GM23338 (cell line): Measurements from ENCODE around the gene GTF2H1.

Experiments
- EZH2 ChIP-seq: fragments of 200-600 bp; sonication (generic); IDR thresholded peaks from one replicate; pipeline ENCODE4 v1.8.0; 2017; ENCODE audit warnings: antibody characterized with exemption, mild to moderate bottlenecking, low read depth; ENCODE audit not compliant: unreplicated experiment
- NANOG ChIP-seq: IDR thresholded peaks from 2 replicates; pipeline ENCODE4 v1.6.1; 2016; ENCODE audit warnings: antibody characterized with exemption, borderline replicate concordance
- REST ChIP-seq: IDR thresholded peaks from one replicate; pipeline ENCODE4 v1.6.1; 2018; ENCODE audit warnings: antibody characterized with exemption; ENCODE audit not compliant: unreplicated experiment
- ZNF331 ChIP-seq: fragments of 250-450 bp; sonication (Bioruptor Pico); IDR thresholded peaks from 2 replicates; pipeline ENCODE4 v1.5.0; 2020; ENCODE audit warnings: low read depth, mild to moderate bottlenecking, moderate library complexity
- TF ChIP-seq, protein P1 (sequence below), 2 experiments: fragments of 200-600 bp in 1 of 2; sonication (generic) in 1 of 2; conservative IDR thresholded peaks; 2 replicates each; pipeline versions ENCODE4 v1.5.1 to v1.6.1; 2016 to 2017; ENCODE audit warnings: antibody characterized with exemption in 2 of 2, low read depth in 2 of 2, mild to moderate bottlenecking in 2 of 2, moderate library complexity in 1 of 2
- TF ChIP-seq, protein P2 (sequence below): fragments of 250-450 bp; sonication (Bioruptor Pico); IDR thresholded peaks from 2 replicates; pipeline ENCODE4 v1.5.0; 2020; ENCODE audit warnings: mild to moderate bottlenecking, moderate library complexity

DNA sequence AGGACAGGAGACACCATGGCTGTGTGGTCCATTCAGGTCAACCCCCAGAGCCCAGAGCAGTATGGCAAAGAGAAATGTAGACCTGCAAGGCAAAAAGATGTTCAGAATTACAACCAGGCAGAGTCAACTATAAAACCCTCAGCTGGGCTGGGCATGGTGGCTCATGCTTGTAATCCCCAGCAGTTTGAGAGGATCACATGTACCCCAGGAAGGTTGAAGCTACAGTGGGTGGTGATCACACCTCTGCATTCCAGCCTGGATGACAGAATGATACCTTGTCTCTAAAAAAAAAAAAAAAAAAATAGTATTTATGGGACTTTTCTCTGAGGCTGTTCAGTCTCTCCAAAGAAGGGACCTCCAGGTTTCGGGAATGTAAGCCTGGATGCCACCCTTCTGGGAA lies 53.6 kb downstream of the GTF2H1 start:
- TF ChIP-seq, protein P1, sequence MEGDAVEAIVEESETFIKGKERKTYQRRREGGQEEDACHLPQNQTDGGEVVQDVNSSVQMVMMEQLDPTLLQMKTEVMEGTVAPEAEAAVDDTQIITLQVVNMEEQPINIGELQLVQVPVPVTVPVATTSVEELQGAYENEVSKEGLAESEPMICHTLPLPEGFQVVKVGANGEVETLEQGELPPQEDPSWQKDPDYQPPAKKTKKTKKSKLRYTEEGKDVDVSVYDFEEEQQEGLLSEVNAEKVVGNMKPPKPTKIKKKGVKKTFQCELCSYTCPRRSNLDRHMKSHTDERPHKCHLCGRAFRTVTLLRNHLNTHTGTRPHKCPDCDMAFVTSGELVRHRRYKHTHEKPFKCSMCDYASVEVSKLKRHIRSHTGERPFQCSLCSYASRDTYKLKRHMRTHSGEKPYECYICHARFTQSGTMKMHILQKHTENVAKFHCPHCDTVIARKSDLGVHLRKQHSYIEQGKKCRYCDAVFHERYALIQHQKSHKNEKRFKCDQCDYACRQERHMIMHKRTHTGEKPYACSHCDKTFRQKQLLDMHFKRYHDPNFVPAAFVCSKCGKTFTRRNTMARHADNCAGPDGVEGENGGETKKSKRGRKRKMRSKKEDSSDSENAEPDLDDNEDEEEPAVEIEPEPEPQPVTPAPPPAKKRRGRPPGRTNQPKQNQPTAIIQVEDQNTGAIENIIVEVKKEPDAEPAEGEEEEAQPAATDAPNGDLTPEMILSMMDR (conservative IDR thresholded peaks at IDR 0.05; ENCODE audit: low read depth in 2 of 2), result no peak
- TF ChIP-seq NANOG (no peak), EZH2 (no peak), ZNF331 (CRISPR knock-in tag) (no peak), REST (no peak)
- TF ChIP-seq, protein P2, sequence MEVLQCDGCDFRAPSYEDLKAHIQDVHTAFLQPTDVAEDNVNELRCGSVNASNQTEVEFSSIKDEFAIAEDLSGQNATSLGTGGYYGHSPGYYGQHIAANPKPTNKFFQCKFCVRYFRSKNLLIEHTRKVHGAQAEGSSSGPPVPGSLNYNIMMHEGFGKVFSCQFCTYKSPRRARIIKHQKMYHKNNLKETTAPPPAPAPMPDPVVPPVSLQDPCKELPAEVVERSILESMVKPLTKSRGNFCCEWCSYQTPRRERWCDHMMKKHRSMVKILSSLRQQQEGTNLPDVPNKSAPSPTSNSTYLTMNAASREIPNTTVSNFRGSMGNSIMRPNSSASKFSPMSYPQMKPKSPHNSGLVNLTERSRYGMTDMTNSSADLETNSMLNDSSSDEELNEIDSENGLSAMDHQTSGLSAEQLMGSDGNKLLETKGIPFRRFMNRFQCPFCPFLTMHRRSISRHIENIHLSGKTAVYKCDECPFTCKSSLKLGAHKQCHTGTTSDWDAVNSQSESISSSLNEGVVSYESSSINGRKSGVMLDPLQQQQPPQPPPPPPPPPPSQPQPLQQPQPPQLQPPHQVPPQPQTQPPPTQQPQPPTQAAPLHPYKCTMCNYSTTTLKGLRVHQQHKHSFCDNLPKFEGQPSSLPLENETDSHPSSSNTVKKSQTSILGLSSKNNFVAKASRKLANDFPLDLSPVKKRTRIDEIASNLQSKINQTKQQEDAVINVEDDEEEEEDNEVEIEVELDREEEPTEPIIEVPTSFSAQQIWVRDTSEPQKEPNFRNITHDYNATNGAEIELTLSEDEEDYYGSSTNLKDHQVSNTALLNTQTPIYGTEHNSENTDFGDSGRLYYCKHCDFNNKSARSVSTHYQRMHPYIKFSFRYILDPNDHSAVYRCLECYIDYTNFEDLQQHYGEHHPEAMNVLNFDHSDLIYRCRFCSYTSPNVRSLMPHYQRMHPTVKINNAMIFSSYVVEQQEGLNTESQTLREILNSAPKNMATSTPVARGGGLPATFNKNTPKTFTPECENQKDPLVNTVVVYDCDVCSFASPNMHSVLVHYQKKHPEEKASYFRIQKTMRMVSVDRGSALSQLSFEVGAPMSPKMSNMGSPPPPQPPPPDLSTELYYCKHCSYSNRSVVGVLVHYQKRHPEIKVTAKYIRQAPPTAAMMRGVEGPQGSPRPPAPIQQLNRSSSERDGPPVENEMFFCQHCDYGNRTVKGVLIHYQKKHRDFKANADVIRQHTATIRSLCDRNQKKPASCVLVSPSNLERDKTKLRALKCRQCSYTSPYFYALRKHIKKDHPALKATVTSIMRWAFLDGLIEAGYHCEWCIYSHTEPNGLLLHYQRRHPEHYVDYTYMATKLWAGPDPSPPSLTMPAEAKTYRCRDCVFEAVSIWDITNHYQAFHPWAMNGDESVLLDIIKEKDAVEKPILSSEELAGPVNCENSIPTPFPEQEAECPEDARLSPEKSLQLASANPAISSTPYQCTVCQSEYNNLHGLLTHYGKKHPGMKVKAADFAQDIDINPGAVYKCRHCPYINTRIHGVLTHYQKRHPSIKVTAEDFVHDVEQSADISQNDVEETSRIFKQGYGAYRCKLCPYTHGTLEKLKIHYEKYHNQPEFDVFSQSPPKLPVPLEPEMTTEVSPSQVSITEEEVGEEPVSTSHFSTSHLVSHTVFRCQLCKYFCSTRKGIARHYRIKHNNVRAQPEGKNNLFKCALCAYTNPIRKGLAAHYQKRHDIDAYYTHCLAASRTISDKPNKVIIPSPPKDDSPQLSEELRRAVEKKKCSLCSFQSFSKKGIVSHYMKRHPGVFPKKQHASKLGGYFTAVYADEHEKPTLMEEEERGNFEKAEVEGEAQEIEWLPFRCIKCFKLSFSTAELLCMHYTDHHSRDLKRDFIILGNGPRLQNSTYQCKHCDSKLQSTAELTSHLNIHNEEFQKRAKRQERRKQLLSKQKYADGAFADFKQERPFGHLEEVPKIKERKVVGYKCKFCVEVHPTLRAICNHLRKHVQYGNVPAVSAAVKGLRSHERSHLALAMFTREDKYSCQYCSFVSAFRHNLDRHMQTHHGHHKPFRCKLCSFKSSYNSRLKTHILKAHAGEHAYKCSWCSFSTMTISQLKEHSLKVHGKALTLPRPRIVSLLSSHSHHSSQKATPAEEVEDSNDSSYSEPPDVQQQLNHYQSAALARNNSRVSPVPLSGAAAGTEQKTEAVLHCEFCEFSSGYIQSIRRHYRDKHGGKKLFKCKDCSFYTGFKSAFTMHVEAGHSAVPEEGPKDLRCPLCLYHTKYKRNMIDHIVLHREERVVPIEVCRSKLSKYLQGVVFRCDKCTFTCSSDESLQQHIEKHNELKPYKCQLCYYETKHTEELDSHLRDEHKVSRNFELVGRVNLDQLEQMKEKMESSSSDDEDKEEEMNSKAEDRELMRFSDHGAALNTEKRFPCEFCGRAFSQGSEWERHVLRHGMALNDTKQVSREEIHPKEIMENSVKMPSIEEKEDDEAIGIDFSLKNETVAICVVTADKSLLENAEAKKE (CRISPR knock-in tag), result no peak
